Activated CD4-positive, alpha-beta T cell treated with anti-CD3 and anti-CD28 coated beads, Interleukin-2, amount 50 U/mL, for 24 hours (primary cell): ENCODE data around the gene TRAPPC2.

Experiments used
- DNase-seq, 2 donors: peaks; one replicate each; pipeline ENCODE4 v3.0.0-alpha.2; 2020; ENCODE audit warnings: low read depth in 1 of 2, low spot score in 1 of 2

Gene TRAPPC2

GRCh38 chrX:13734278-13735172, at the start of gene TRAPPC2, which contains the start of gene OFD1:
Gene TRAPPC2, minus strand, starts transcription at chrX:13734620. Its CDS starts 14,657 bp downstream, at chrX:13719963.
Gene OFD1, plus strand, starts transcription at chrX:13734748. Its CDS starts 324 bp downstream, at chrX:13735072.
- peak; percentile 63 to 83 for DNase-seq

- no peak for DNase-seq
Observed at GRCh38 chrX:13780868-13781427, 46.5 kb upstream of the TRAPPC2 start.

- no peak for DNase-seq
Observed at GRCh38 chrX:13778916-13779315, 44.5 kb upstream of the TRAPPC2 start.

GRCh38 chrX:13776387-13776786, 42.0 kb upstream of the TRAPPC2 start:
- no peak for DNase-seq

GRCh38 chrX:13775837-13776236, 41.4 kb upstream of the TRAPPC2 start:
- DNase-seq: no peak

GRCh38 chrX:13774696-13775095, 40.3 kb upstream of the TRAPPC2 start:
- no peak for DNase-seq

GRCh38 chrX:13770013-13770535, 35.7 kb upstream of the TRAPPC2 start:
- no peak for DNase-seq

GRCh38 chrX:13768939-13769338, 34.5 kb upstream of the TRAPPC2 start:
- DNase-seq: no peak

- no peak for DNase-seq
Observed at GRCh38 chrX:13764765-13765164, 30.3 kb upstream of the TRAPPC2 start.

- DNase-seq: no peak
Observed at GRCh38 chrX:13764281-13764680, 29.9 kb upstream of the TRAPPC2 start.

- DNase-seq: no peak
Observed at GRCh38 chrX:13763489-13763888, 29.1 kb upstream of the TRAPPC2 start.

GRCh38 chrX:13761606-13762414, 27.4 kb upstream of the TRAPPC2 start:
- DNase-seq: no peak

GRCh38 chrX:13760426-13760825, 26.0 kb upstream of the TRAPPC2 start:
- no peak for DNase-seq

- no peak for DNase-seq
Observed at GRCh38 chrX:13759152-13759718, 24.8 kb upstream of the TRAPPC2 start.

GRCh38 chrX:13756381-13756780, 22.0 kb upstream of the TRAPPC2 start:
- no peak for DNase-seq

GRCh38 chrX:13755254-13755653, 20.8 kb upstream of the TRAPPC2 start:
- DNase-seq: no peak

- no peak for DNase-seq
Observed at GRCh38 chrX:13754765-13755164, 20.3 kb upstream of the TRAPPC2 start.

GRCh38 chrX:13752646-13753045, 18.2 kb upstream of the TRAPPC2 start:
- DNase-seq: no peak

- DNase-seq: no peak
Observed at GRCh38 chrX:13752141-13752540, 17.7 kb upstream of the TRAPPC2 start.

GRCh38 chrX:13750812-13751211, 16.4 kb upstream of the TRAPPC2 start:
- no peak for DNase-seq

- peak in 1 of 2 donors; percentile 11 for DNase-seq
Observed at GRCh38 chrX:13750204-13750603, 15.8 kb upstream of the TRAPPC2 start.
